ENCODE results near the gene DNMT3L.

DNMT3L gene

GRCh38 chr21:44290327-44291077 is 28.8 kb upstream of the DNMT3L start:
- DNase-seq (ENCODE audit: low read depth) = no peak
- no peak for TF ChIP-seq CTCF (IDR thresholded peaks at IDR 0.05; ENCODE audit: insufficient read depth, low read depth, low read length, missing control alignments)

DNA sequence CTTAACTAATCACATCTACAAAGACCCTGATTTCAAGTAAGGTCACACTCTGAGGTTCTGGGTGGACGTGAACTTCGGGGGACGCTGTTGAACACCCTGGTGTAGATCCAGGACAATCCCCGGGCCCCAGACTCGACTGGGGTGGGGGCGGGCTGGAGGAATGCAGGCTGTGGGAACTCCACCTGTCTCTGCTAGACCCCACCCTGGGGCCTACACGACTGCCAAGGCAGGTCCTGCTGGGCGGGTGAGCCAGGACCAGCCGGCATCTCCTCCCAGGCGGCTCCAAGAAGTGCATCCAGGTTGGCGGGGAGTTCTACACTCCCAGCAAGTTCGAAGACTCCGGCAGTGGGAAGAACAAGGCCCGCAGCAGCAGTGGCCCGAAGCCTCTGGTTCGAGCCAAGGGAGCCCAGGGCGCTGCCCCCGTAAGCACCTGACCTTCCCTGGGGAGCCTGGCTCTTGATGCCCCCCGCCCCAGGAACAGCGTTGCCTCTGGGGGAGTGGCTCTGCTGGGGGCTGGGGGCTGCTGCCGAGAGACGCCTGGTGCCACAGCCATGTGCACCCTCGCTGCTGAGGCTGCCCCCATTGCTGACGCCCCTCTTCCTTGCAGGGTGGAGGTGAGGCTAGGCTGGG is 27.8 kb upstream of the DNMT3L start:
- no peak for DNase-seq (ENCODE audit: low read depth)
- no peak overlapping the region for H3K4me3 ChIP-seq (ENCODE audit: low read length)
- no peak for TF ChIP-seq CTCF (IDR thresholded peaks at IDR 0.05; ENCODE audit: insufficient read depth, low read depth, low read length, missing control alignments)

More at GRCh38 chr21:44290327-44291077, 28.8 kb upstream of the DNMT3L start:
- no peak overlapping the region for H3K4me3 ChIP-seq (ENCODE audit: low read length)

DNA sequence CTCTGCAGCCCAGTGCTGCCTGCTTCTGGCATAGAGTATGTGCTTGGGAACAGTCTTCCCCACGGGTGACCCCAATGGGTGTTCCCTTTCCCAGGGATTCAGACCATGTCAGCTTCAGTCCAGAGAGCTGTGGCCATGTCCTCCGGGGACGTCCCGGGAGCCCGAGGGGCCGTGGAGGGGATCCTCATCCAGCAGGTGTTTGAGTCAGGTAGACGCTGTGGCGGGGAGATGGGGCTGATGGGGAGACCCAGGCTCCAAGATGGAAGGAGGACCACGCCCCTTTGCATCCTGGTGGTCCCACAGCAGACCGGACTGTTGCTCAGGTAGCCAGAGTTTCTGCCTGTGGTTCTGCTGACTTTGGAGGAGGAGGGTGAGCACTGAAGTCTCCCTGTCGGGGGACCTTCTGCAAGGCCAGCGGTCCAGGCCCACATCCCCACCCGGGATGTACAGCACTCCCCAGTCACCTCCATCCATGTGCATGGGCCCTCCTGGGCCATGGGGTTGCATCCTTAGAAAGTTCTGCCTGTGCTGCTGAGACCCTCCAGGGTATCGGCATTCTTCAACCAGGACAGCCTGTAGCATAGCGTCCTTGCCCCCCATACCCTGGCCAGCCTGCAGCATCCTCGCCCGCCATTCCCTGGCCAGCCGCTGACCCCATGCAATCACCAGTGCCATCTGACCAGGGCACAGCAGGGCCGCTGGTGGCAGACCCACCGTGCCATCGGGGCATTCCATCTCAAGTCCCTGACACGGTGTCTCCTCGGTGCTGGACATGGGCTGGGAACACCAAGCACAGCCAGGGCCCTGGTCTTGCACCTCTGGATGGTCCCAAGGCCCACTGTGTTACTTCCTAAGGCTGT is 26.8 kb upstream of the DNMT3L start:
- TF ChIP-seq CTCF (IDR thresholded peaks at IDR 0.05; ENCODE audit: insufficient read depth, low read depth, low read length, missing control alignments) = no peak
- DNase-seq (ENCODE audit: low read depth) = no peak
- H3K4me3 ChIP-seq (ENCODE audit: low read length) = no peak overlapping the region

DNA sequence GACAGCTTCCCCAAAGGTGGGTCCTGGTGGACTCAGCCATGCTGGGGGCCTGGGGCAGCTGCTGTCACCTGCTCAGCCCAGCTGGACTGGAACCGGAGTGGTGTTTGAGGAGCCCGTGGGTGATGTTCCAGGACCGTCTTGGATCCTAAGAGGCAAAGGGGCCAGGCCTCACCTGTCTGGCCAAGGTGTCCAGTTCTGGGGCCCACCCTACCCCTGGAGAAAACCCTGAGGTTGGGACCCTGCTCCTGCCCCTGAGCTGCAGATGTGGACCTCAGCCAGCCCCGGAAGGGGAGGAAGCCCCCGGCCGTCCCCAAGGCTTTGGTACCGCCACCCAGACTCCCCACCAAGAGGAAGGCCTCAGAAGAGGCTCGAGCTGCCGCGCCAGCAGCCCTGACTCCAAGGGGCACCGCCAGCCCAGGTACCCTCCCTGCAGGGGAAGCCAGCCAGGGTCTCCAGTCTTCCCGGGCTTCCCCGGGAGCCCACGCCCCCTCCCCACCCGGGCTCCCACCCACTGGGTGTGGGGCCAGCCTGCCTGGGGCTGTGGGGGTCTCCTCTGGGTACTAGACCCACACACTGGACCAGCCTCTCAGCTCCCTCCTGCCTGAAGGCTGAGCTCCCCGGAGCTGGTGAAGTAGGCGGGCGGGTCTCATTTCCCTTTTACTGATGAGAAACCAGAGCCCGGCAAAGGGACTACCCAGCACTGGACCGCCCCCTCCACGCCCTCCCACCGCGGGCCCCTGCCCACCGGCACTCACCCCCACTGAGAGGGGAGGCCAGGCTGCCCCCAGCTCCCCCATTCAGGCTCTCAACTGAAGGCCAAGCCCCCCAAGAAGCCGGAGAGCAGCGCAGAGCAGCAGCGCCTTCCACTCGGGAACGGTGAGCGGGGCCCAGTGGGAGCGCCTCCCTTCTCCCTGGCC is 25.3 kb upstream of the DNMT3L start:
- DNase-seq (ENCODE audit: low read depth) = no peak
- TF ChIP-seq CTCF (IDR thresholded peaks at IDR 0.05; ENCODE audit: insufficient read depth, low read depth, low read length, missing control alignments) = no peak
- H3K4me3 ChIP-seq (ENCODE audit: low read length) = no peak overlapping the region

GRCh38 chr21:44286086-44286715 is 24.5 kb upstream of the DNMT3L start:
- H3K4me3 ChIP-seq (ENCODE audit: low read length) = no peak overlapping the region
- no peak for TF ChIP-seq CTCF (IDR thresholded peaks at IDR 0.05; ENCODE audit: insufficient read depth, low read depth, low read length, missing control alignments)
- no peak for DNase-seq (ENCODE audit: low read depth)
